Head of caudate nucleus (tissue), 42 donors: ENCODE results near the gene TFF3.

ENCODE experiments used
- DNase-seq, 42 donors: peaks; one replicate each; pipeline versions ENCODE4 v3.0.0 to v3.0.0-alpha.2; 2020 to 2021; ENCODE audit warnings: mixed read lengths in 7 of 42
- intact Hi-C: fragments of 100-400 bp; cut with DNase I; formaldehyde crosslinking; loops from one replicate; pipeline ENCODE4 v1.15.0; 2022

The TFF3 gene

DNA sequence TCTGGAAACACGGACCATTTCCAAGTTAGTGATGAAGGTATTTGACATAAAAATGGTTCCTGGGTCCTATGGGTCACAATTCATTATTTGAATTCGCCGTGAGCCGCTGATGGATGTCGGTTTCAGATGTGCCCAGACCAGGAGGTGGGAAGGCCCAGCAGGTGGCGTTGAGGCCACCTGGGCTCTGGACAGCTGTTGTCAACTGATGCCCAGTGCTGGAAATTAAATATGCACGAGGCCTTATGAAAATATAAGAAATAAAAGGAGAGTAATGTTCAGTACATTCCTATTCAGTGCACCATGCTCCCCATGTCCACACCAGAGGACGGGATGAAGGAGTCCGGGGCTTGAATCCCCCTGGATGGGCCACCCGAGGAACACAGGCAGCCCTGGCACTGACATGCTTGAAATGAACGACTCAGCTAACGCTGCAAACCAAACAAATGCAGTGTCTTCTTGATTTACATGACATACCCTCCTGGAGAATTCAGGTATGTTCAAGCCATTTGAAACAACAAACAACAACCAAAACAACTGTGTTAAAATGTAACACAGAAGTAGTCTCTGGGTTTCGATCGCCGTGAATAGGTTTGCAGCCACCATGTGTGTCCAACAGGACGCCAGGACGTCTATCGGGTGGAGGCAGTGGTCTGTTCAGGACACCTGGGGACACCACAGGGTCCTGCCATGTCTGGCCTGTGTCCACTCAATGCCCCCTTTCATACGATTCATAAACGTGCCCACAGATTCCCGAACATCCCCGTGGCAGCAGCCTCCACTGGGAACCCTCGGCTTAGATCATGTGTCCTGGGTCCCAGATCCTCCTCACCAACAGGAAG lies 6.1 kb downstream of the TFF3 start:
- intact Hi-C loops: no loop called here
- DNase-seq: peak in 3 of 42 donors; percentile 10 to 29 (median 23)

DNA sequence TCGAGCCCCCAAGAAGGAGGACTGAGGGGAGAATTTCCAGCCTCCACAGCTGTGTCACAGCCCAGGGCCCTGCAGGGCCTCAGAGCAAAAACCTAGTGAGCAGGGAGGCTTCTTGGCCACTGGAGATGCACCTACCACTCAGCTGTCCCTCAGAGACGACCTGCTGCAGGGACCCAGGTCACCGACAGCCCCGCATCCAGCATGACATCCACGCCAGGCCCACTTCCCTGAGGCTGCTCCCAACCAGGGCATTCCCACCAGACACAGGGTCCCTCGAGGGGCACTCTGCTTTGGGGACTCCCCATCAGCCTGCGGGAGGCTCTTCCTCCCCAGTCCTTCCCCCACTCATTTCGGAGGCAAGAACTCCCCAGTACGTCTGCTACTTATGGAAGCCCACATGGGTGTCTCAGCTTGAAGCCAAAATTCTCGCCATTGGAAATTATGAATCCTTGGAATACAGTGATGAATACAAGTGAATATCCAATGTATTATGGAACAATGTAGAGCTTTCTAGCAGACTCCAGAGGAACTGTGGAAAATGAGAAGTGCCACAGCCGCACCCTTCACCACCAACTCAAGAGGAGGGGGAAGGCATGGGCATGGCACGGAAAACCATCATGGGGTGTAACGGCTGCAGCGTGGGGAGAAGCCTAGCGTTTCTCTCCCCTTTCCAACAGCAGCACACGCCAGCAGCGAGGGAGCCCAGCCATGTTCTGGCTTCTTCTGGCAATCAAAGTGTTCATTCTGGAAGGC lies 6.9 kb downstream of the TFF3 start:
- intact Hi-C loops: no loop called here
- peak in 5 of 42 donors; percentile 2 to 29 (median 8) for DNase-seq

DNA sequence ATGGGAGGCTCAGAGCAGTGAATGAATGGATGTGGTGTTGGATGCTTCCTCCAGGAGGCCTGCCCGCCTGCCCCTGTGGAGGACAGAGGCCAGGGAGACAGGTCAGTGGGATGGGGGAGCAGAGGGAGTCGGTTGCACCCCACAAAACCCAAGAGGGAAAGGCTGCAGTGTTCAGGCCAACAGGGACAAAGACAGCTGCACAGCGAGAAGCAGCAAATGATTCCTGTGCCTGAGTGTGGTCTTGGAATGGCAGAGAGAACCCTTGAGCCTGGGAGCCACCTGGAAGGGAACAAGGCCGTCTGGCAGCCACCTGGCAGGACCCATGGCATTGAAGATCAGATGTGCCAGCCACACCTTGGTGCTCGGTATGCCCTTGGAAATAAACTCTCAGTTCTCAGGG lies 8.1 kb downstream of the TFF3 start:
- DNase-seq: peak in 5 of 42 donors; percentile 1 to 22 (median 9)
- intact Hi-C loops: no loop called here

DNA sequence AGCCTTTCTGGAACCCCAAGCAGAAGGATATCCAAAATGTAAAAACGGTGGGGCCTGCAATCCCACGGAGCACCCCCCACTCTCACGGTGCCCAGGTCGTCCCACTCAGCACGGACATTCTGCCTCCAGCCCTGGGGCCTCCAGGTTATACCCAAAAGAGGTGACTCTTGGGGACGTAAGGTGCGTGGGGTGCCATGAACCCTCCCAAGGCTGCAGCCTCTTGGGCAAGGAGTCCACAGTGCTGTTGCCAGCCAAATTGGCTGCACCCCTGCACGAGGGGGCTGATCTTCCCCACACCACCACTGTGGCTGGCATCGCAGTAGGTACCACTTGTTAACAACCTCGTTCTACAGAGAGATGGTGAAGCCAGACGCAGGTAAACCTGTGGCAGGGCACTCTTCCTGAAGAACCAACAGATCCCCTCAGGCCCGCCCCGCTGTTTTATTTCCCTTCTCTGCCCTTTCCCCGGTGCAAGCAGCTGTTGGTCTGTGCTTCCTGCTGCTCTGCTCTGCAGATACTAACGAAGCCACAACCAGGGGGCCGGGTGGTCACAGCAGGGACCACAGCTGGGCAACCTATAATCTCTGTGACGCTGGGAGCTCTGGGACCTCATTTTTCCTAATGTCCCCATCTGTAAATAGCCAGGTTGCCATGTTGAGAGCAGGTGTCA lies 8.7 kb downstream of the TFF3 start:
- intact Hi-C loops: no loop called here
- peak in 8 of 42 donors; percentile 5 to 34 (median 10) for DNase-seq

DNA sequence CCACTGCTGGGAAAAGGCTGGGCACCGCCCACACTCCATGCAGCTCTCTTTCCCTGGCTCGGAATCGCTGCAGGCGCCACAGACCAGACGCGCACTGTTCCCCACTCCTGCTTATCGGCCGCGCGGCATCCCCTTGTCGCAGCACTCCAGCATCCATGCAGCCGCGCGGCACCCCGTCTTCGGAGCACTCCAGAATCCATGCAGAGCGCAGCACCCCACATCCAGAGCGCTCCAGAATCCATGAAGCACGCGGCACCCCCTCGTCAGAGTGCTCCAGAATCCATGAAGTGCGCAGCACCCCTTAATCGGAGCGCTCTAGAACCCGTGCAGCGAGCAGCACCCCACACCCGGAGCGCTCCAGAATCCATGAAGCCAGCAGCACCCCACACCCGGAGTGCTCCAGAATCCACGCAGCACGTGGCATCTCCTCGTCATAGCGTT lies 9.5 kb downstream of the TFF3 start:
- intact Hi-C loops: no loop called here

DNA sequence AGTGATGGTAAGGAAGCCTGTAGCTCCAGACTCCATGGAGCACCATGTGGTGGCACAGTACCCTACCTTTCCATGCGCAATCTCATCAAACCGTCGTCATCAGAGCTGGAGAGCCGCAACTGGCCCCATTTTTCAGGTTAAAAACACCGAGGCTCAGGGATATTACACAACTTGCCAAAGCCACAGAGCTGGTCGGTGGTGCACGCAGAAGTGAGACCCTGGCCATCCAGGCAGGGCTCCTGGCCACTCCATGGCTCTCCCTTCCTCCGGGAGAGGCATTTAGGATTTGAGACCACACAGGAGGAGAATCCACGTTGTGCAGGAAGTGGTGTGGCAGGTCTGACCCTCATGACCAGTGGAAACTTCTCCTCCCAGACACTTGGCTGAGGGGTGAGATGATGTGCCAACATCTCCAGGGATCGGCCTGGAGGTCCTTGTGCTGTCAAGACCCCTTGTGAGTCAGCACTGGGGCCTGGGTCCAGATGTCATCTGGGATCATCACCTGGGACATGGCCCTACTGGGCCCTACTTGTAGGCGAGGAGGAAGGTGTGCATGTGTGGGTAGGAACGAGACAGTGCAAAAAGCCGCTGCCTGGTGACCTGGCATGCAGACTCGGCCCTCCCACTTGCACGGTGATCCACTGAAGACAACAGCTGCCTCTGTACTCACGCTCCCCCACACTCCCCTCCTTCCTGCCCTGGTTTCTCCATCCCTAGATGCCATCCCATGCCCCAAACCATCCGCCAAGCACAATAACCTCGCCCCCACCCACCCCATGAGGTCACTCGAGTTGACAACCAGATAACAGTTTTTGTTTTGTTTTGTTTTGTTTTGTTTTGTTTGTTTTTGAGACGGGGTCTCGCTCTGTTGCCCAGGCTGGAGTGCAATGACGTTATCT lies 10.4 kb downstream of the TFF3 start:
- DNase-seq: peak in 5 of 42 donors; percentile 3 to 32 (median 26)
- intact Hi-C loops: no loop called here

More for the DNA sequence above, 9.5 kb downstream of the TFF3 start:
- DNase-seq: peak in 5 of 42 donors; percentile 6 to 27 (median 10)

DNA sequence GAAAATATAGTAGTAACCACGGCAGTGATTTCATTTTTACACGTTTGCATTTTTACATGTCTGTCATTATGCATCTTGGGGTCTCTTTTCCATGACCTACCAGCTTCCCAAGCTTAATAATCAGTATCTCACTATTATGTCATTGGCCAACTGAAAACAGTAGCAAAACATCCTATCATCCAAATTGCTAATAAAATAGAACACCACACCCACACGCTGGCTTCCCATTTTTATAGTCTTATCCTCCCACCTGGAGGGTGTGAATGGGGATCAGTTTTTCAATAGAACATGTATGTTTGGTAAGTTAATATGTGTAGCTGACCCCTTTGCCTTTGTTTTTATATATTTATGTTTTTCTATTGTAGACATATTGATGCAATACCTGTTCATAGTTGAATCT lies 11.8 kb downstream of the TFF3 start:
- DNase-seq: peak in 3 of 42 donors; percentile 2 to 39 (median 5)
- intact Hi-C loops: no loop called here

DNA sequence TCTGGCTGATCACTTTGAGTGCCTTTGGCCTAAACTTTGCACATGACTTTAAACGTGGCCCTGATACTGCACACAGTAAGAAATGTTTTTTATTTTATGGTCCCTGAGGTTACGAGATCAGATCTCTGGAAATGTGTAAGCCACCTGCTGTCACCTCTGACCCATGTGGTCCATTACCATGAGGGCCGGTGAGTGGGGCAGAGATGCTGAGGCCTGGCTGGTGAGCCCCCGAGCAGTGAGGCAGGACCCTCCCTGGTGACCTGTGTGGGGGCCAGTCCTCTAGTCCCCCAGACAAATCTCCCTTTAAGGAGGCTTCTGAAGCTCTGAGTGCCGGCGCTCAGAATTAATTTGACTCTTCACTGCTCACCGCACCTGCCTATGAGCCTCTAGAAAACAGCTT lies 12.4 kb downstream of the TFF3 start:
- DNase-seq: peak in 2 of 42 donors; percentile 1 to 28

DNA sequence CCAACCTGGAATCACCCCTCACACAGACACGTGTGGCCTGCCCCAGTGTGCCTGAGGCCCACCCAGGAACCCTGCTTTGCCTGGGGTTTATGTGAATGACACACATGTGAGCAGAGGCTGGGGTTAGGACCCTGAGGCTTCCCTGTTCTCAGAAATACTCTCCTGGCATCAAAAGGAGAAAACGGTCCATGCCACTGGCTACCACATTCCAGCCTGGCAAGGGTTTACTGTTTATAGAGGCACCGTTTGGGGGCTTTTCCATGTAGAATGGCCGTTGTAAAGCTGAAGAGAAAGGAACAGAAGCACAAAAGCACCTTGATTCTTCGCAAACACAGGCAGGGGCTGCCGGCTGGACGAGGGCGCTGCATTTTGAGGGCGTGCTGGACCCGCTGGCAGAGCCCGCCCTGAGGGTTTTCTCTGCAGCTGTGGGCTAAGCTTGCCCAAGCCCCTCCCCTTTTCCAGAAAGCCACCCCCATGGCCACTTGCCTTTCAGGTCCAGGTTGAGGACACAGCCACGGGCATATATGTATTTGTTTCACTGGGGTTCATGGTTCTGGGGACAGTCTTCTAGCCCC lies 13.0 kb downstream of the TFF3 start:
- intact Hi-C loops: no loop called here

More for the DNA sequence above, 12.4 kb downstream of the TFF3 start:
- intact Hi-C loops: no loop called here

DNA sequence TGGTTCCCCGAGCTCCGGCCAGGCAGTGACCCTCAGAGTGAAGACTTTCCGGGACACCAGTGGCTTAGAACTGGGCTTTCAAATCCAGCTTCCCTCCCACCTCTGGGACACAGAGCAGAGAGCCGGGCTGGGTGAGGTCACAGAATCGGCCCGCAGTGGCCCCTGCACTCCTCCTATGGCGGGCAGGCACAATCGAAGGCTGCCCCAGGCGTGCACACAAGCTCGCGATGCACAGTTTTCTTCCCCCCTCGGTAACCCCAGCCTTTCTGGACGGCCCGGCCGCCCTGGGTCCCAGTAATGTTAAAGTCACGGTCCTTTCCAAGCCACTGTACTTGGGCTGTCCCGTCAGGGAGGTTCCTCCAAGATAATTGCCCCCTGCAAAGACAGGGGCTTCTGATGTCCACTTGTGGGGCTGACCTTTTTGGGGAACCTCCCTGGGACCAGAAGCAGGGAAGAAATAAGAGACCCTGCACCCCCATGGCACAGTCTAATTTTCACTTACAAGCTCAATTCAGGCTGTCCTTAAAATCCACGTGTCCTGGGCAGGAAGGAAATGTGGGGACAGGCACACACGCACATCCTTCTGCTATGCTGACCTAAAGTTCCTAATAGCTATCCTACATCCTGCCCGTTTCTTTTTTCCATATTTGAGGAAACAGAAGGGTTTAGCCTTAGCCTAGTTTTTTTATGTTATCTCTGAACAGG lies 13.7 kb downstream of the TFF3 start:
- intact Hi-C loops: no loop called here
- DNase-seq: no peak

More for the DNA sequence above, 13.0 kb downstream of the TFF3 start:
- peak in 16 of 42 donors; percentile 24 to 67 (median 38) for DNase-seq

DNA sequence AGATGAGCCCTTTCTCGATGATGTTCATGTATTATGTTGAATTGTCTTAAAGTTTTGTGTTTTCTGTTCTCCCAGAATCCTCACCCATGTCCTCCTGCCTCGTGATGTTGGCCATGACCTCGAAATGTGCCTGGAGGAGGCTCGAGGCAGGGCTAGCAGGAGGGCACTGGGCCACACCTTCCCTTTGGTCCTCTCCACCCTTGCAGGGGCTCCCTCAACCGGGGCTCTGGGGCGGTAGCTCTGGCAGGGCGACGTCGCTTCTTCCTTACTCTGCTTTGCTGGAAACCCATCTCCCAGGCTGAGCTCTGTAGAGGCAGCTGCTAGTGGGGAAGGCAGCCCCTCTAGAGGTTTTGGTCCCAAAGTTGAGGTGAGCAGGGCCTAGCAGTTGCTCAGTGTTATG lies 14.3 kb downstream of the TFF3 start:
- DNase-seq: no peak
- intact Hi-C loops: no loop called here

DNA sequence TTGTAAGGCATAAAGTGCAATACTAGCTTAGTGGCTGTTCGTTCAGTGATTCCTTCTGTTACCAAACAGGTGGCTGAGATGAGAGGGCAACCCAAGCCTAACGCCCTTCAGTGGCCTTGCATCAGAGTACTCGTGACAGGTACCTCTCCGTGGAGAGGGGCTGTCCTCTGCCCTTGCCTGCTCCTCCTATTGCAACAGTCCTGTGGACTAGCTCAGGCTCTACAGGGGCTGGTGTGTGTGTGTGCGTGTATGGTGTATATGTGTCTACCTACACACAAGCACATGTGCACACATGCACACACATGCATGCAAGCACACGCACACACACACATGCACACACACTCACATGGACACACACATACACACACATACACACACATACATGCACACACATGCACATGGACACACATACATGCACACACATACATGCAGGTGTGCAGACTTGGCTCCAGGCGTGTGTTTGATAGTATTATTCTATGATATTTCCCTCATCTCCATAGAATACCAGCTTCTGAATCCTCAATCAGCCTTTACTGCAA lies 15.1 kb downstream of the TFF3 start:
- no peak for DNase-seq
- intact Hi-C loops: no loop called here

DNA sequence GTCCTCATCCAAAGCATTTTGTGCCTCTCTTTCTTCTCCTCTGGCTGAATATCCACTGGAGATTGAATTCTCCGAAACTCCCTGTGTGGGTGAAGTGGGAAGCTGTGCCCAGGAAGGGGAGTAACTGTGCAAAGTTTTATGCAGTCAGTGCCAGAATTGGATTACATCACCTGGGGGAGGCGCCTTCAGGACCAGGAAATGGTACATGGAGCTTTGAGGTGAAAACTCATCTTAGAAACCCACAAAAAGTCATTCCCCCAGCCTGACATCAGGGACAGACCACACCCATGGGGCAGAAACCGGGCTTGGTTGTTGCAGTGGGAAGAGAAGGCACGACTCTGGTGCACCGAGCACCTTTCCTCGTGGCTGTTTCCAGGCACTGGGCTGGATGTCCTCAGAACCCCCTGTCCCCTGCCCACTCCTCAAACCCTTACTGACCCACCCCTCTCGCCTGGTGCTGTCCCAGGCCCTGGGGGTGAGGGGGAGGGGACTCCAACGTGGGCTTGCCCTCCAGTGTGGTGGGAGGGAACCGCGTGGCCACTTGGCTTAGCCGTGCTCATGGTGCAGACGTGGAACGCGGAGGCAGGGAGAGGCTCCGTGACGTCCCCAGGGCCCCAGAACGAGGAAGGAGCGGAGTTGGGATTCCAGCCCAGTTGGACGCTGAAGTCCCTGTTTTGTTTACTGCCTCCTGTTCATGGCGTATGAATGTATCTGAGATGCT lies 15.7 kb downstream of the TFF3 start:
- intact Hi-C loops: no loop called here
- peak in 2 of 42 donors; percentile 23 to 60 for DNase-seq

DNA sequence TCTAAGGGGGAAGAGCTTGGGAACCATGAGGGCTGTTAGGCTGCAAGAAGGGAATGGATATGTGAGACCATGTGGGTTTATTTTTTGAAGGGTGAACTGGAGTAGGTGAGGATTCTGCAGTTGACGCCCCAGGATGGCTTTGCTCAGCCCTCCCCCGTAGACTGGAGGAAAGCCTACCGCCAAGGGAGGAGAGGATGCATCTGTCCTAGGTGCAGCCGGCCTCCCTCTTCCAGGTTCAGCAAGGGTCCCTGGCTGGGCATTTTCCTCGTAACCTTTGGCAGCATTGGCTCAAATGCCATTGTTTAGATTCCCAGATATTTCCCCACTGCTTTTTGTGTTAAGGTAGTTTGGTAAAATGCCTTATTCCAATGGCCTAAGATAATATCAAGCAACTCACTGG lies 16.6 kb downstream of the TFF3 start:
- no peak for DNase-seq
- intact Hi-C loops: no loop called here

DNA sequence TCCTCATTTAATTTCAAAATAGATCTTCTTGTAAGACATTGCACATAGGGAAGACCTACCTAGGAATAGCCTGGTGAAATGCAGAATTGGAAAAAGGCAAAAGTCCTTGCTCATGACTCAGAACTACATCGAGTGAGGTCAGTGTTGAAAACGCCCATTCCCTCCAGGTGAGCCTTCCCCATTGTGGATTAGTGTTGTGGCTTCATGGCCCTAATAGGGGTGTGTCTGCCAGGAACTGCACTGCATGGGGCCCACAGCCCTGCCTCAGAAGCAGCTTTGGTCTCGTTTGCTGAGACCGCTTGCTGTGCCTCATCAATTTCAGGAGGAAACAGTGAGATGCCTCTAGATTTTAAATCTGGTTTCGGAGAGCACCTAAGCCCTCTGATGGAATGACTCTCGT lies 17.0 kb downstream of the TFF3 start:
- no peak for DNase-seq
- intact Hi-C loops: no loop called here

DNA sequence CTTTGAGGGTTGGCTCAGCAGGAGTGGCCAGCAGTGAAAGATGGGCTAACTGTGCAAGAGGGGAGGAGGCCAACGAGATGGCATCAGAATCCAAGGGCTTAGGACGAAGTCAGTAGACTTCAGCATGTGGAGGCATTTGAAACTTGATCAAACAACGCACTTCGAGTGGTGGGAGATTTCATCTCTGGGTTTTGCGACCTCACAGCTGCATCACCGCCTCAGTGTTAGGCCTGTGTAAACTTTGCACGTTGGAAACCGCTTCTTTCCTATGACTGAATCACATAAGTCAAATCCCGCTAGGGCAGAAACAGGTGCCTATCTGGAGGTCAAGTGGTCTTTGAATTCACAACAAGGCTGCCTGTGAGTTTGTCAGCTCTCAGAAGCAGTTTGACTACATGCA lies 17.8 kb downstream of the TFF3 start:
- intact Hi-C loops: no loop called here

DNA sequence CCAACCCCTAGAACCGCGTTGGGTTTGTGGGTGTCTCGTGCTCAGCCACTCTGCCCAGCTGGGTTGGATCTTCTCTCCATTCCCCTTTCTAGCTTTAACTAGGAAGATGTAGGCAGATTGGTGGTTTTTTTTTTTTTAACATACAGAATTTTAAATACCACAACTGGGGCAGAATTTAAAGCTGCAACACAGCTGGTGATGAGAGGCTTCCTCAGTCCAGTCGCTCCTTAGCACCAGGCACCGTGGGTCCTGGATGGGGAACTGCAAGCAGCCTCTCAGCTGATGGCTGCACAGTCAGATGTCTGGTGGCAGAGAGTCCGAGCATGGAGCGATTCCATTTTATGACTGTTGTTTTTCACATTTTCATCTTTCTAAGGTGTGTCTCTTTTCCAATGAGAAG lies 18.7 kb downstream of the TFF3 start:
- intact Hi-C loops: no loop called here
- DNase-seq: no peak

More for the DNA sequence above, 17.8 kb downstream of the TFF3 start:
- DNase-seq: no peak
